B cell (primary cell): ENCODE data around the gene SRCAP. TPM values are rescaled to one million over a fixed set of nuclear protein-coding genes. Genes with fewer than 3 reads are reported as not detected.

Experiments used
- ATAC-seq: fragments of 200-7000 bp; cut with Tn5 transposase; one replicate; pipeline ENCODE4 v1.10.0; 2021; ENCODE audit warnings: low read depth, mild to moderate bottlenecking, moderate number of reproducible peaks, moderate library complexity
- CTCF ChIA-PET: fragments of 350-600 bp; sonication (Branson Sonifier 250); formaldehyde crosslinking; loops from one replicate; lab custom pipeline; 2021; ENCODE audit warnings: antibody characterized with exemption, inconsistent platforms; lab: Charles Lee
- POLR2A ChIA-PET: fragments of 350-600 bp; sonication (Branson Sonifier 250); formaldehyde crosslinking; loops from one replicate; lab custom pipeline; 2021; ENCODE audit warnings: antibody characterized with exemption; lab: Charles Lee
- DNase-seq: peaks from one replicate; pipeline ENCODE4 v3.0.0; 2013
- H2AFZ ChIP-seq: 2 replicates; pipeline ENCODE4 v1.6.1; 2012; ENCODE audit warnings: mild to moderate bottlenecking, low read depth, low read length; ENCODE audit not compliant: insufficient read depth, poor library complexity, severe bottlenecking
- H3K27ac ChIP-seq, 2 donors: 1 replicate in 1 of 2; 2 replicates in 1 of 2; pipeline ENCODE4 v1.5.1; 2012 to 2013; ENCODE audit warnings: low read length in 2 of 2, mild to moderate bottlenecking in 2 of 2, moderate library complexity in 1 of 2
- H3K27me3 ChIP-seq, 4 experiments: fragments of 200-600 bp in 1 of 4; sonication (generic) in 1 of 4; replicated peaks in 1 of 4; 1 replicate in 2 of 4; 2 replicates in 2 of 4; pipeline versions ENCODE4 v1.6.1 to v1.7.0; 2013 to 2016; ENCODE audit warnings: low read length in 3 of 4, mild to moderate bottlenecking in 2 of 4, mixed read lengths in 1 of 4, moderate library complexity in 1 of 4; ENCODE audit not compliant: insufficient read depth in 4 of 4, control insufficient read depth in 3 of 4; ENCODE audit errors: control extremely low read depth in 1 of 4
- H3K36me3 ChIP-seq, 2 experiments: replicated peaks in 1 of 2; 1 replicate in 1 of 2; 2 replicates in 1 of 2; pipeline versions ENCODE4 v1.6.1 to v1.7.1; 2013; ENCODE audit warnings: low read length in 1 of 2; ENCODE audit not compliant: insufficient read depth in 2 of 2, control insufficient read depth in 1 of 2; ENCODE audit errors: control extremely low read depth in 1 of 2, extremely low read depth in 1 of 2
- H3K4me1 ChIP-seq, 2 donors: fragments of 200-600 bp in 1 of 2; sonication (generic) in 1 of 2; 1 replicate in 1 of 2; 2 replicates in 1 of 2; pipeline versions ENCODE4 v1.5.1 to v1.6.1; 2013 to 2017; ENCODE audit warnings: low read length in 2 of 2; ENCODE audit not compliant: control insufficient read depth in 2 of 2, insufficient read depth in 2 of 2
- H3K4me2 ChIP-seq: replicated peaks from 2 replicates; pipeline ENCODE3; 2012; ENCODE audit warnings: mild to moderate bottlenecking, low read depth, low read length; ENCODE audit not compliant: poor library complexity, severe bottlenecking
- H3K4me3 ChIP-seq, 5 experiments: fragments of 200-600 bp in 1 of 5; sonication (generic) in 1 of 5; 1 replicate in 3 of 5; 2 replicates in 2 of 5; pipeline versions ENCODE4 v1.5.1 to v1.7.0; 2011 to 2016; ENCODE audit warnings: low read length in 4 of 5, mild to moderate bottlenecking in 4 of 5, low read depth in 2 of 5, control low read depth in 1 of 5, moderate library complexity in 1 of 5; ENCODE audit not compliant: insufficient read depth in 1 of 5; ENCODE audit errors: control extremely low read depth in 1 of 5, extremely low read depth in 1 of 5
- H3K79me2 ChIP-seq: fragments of 200-600 bp; sonication (generic); one replicate; pipeline ENCODE4 v1.6.0; 2016; ENCODE audit warnings: low read length; ENCODE audit not compliant: control insufficient read depth, insufficient read depth
- H3K9ac ChIP-seq: fragments of 200-600 bp; sonication (generic); 2 replicates; pipeline ENCODE4 v1.6.1; 2017; ENCODE audit warnings: mild to moderate bottlenecking, low read length, moderate library complexity
- H3K9me3 ChIP-seq, 3 donors: one replicate each; pipeline versions ENCODE4 v1.6.1 to v1.7.1; 2013; ENCODE audit warnings: low read length in 2 of 3; ENCODE audit not compliant: control insufficient read depth in 2 of 3, insufficient read depth in 1 of 3; ENCODE audit errors: control extremely low read depth in 1 of 3
- H4K20me1 ChIP-seq: 2 replicates; pipeline ENCODE4 v1.6.0; 2012; ENCODE audit warnings: mild to moderate bottlenecking, low read length; ENCODE audit not compliant: insufficient read depth, control insufficient read depth, poor library complexity, severe bottlenecking
- H3K27ac Mint-ChIP-seq: one replicate; pipeline ENCODE4 v1.8.0; 2021; ENCODE audit warnings: mixed read lengths
- H3K27me3 Mint-ChIP-seq: one replicate; pipeline ENCODE4 v1.8.0; 2021; ENCODE audit warnings: mixed read lengths
- H3K4me1 Mint-ChIP-seq: one replicate; pipeline ENCODE4 v1.8.0; 2021; ENCODE audit warnings: mixed read lengths
- H3K4me3 Mint-ChIP-seq: one replicate; pipeline ENCODE4 v1.8.0; 2021; ENCODE audit warnings: mixed read lengths
- H3K9me3 Mint-ChIP-seq: one replicate; pipeline ENCODE4 v1.8.0; 2022; ENCODE audit warnings: mixed read lengths; ENCODE audit not compliant: insufficient read depth
- CTCF ChIP-seq: fragments of 200-600 bp; IDR thresholded peaks from one replicate; pipeline ENCODE4 v1.8.0; 2022; ENCODE audit warnings: antibody characterized with exemption, mild to moderate bottlenecking
- EZH2 ChIP-seq: IDR thresholded peaks from 2 replicates; pipeline ENCODE4 v1.6.1; 2012; ENCODE audit warnings: borderline replicate concordance, low read depth, mild to moderate bottlenecking, moderate library complexity, low read length; ENCODE audit not compliant: insufficient read depth, poor library complexity, severe bottlenecking
- WGBS: methylation state at CpG from one replicate; pipeline ENCODE4 v1.1.5; 2013; ENCODE audit warnings: missing lambda C conversion rate; ENCODE audit not compliant: insufficient coverage; 5-methylcytosine and 5-hydroxymethylcytosine counted together
- intact Hi-C: fragments of 100-400 bp; cut with micrococcal nuclease; formaldehyde crosslinking; loops from one replicate; pipeline ENCODE4 v1.10.0; 2022
- polyA plus RNA-seq: library from polyadenylated mRNA; depleted of rRNA; stranded (reverse); fragments of >200 nt; gene quantifications from 2 replicates; pipeline ENCODE4 v1.2.3, GENCODE V29; 2012
- total RNA-seq, 2 donors: library from RNA; stranded (reverse); fragments of 120-200 nt in 1 of 2; gene quantifications; 1 replicate in 1 of 2; 2 replicates in 1 of 2; pipeline versions ENCODE4 v1.2.3 to v1.2.4, GENCODE V29; 2013 to 2022

Gene SRCAP
- total and polyA plus RNA-seq, 2 donors (not counting 1 experiment from before 2014, with no cell fraction given), result 20.9 to 145 TPM

GRCh38 chr16:30786936-30787612 lies 88.1 kb downstream of the SRCAP start, which contains the start of gene ZNF629:
ZNF629 (minus strand) TSS chr16:30787205; CDS start chr16:30784482, 2,723 bp downstream.
- DNase-seq, result peak; percentile 60
- Mint-ChIP-seq H3K4me1 (peaks cover 17% of the 10 kb centered on the region), H3K9me3 (no peaks in the 10 kb centered on the region), H3K4me3 (peak within 1 kb of the TSS; percentile 87), H3K27ac (peak within 1 kb of the TSS; percentile 32), H3K27me3 (peaks cover 10% of the 10 kb centered on the region)
- WGBS, result 3% methylated on average over 34 of the region's 37 CpGs
- Histone ChIP-seq H3K36me3 (no peaks in the 10 kb centered on the region), H3K79me2 (no peaks in the 10 kb centered on the region), H3K9ac (peak within 1 kb of the TSS; percentile 76), H4K20me1 (no peaks in the 10 kb centered on the region), H3K27ac (peak within 1 kb of the TSS in 1 of 2 donors; percentile 48), H2AFZ (peak within 1 kb of the TSS; percentile 79), H3K9me3 (no peaks in the 10 kb centered on the region), H3K4me2 (peak within 1 kb of the TSS; percentile 96), H3K4me3 (peak within 1 kb of the TSS; percentile 54 to 84 (median 80)), H3K27me3 (peaks cover 0 to 17% (median 4%) of the 10 kb centered on the region in 4 experiments), H3K4me1 (peaks cover 16 to 20% of the 10 kb centered on the region in 2 donors)
- intact Hi-C loops, result loop anchor here (1.0 kb wide), 1 partner anchor 18 kb away; no protein-coding TSS in a partner anchor
- POLR2A ChIA-PET, result interaction anchor here (1.6 kb wide), 1 partner anchor 19 kb away, joined by 15 read pairs; no protein-coding TSS in a partner anchor
- ATAC-seq, result peak; percentile 62
- CTCF ChIA-PET, result interaction anchor here (1.0 kb wide), 1 partner anchor 18 kb away, joined by 9 read pairs; no protein-coding TSS in a partner anchor
- TF ChIP-seq CTCF (no peak), EZH2 (no peak)
